ENCODE measurements around the gene NOS3. TPM values are rescaled to one million over a fixed set of nuclear protein-coding genes. Genes with fewer than 3 reads are reported as not detected.

Gene NOS3
- total RNA-seq, 2 experiments from 2014 or later: 5.4 to 6.2 TPM

GRCh38 chr7:150949564-150949963 lies 41.3 kb upstream of the NOS3 start:
- Mint-ChIP-seq H3K27ac (no peak overlapping the region), H3K4me1 (ENCODE audit: low read depth) (peaks cover 2% of the 10 kb centered on the region), H3K4me3 (no peak overlapping the region), H3K9me3 (no peaks in the 10 kb centered on the region), H3K36me3 (ENCODE audit: low read depth) (no peaks in the 10 kb centered on the region), H3K27me3 (peaks cover 7% of the 10 kb centered on the region)
- TF ChIP-seq, protein P1, sequence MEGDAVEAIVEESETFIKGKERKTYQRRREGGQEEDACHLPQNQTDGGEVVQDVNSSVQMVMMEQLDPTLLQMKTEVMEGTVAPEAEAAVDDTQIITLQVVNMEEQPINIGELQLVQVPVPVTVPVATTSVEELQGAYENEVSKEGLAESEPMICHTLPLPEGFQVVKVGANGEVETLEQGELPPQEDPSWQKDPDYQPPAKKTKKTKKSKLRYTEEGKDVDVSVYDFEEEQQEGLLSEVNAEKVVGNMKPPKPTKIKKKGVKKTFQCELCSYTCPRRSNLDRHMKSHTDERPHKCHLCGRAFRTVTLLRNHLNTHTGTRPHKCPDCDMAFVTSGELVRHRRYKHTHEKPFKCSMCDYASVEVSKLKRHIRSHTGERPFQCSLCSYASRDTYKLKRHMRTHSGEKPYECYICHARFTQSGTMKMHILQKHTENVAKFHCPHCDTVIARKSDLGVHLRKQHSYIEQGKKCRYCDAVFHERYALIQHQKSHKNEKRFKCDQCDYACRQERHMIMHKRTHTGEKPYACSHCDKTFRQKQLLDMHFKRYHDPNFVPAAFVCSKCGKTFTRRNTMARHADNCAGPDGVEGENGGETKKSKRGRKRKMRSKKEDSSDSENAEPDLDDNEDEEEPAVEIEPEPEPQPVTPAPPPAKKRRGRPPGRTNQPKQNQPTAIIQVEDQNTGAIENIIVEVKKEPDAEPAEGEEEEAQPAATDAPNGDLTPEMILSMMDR (IDR thresholded peaks at IDR 0.05): no peak
- ATAC-seq (no peak), DNase-seq (no peak)
- intact Hi-C loops (cut with micrococcal nuclease): no loop called here
- CTCF ChIA-PET: interaction anchor here (0.7 to 2.3 kb wide), 3 partner anchors 12 to 59 kb away, joined by 3 to 8 read pairs (median 4); no protein-coding TSS in a partner anchor
- POLR2A ChIA-PET: interaction anchor here (1.3 kb wide), 1 partner anchor 9 kb away, joined by 3 read pairs; no protein-coding TSS in a partner anchor

DNA sequence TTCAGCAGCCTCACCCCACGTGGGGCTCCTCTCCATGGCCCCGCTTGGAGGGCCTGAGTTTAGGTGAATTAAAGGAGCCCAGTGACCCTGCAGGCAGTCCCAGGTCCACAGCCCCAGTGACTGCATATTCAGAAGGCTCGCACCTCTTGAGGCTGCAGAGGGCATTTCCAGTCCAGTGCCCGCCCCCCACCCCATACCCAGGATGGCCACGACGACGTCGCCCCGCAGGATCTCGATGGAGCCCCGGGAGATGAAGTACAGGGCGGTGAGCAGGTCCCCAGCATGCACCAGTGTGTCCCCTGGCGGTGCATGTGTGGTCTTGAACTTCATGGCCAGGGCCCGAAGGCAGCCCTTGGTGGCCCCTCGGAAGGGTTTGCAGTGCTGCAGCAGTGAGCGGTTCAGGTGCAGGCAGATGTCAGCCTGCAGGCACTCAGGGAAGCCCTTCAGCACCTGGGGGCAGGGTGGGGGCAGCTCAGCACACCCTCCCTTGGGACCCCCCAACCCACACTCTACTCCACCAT lies 40.8 kb upstream of the NOS3 start:
- Mint-ChIP-seq H3K27me3 (peaks cover 7% of the 10 kb centered on the region), H3K4me3 (no peak overlapping the region), H3K27ac (no peak overlapping the region), H3K9me3 (no peaks in the 10 kb centered on the region), H3K4me1 (ENCODE audit: low read depth) (peaks cover 2% of the 10 kb centered on the region), H3K36me3 (ENCODE audit: low read depth) (no peaks in the 10 kb centered on the region)
- TF ChIP-seq, protein P1 (IDR thresholded peaks at IDR 0.05): no peak
- POLR2A ChIA-PET: interaction anchor here (1.3 kb wide), 1 partner anchor 8 kb away, joined by 3 read pairs; no protein-coding TSS in a partner anchor
- intact Hi-C loops (cut with micrococcal nuclease): no loop called here
- ATAC-seq: no peak
- CTCF ChIA-PET: interaction anchor here (2.3 kb wide), 1 partner anchor 52 kb away, joined by 8 read pairs; no protein-coding TSS in a partner anchor
- no peak for DNase-seq

- H3K9me3 Mint-ChIP-seq: no peaks in the 10 kb centered on the region
- ChIA-PET POLR2A (interaction anchor here (1.3 kb wide), 1 partner anchor 8 kb away, joined by 3 read pairs; no protein-coding TSS in a partner anchor), CTCF (no interaction called here)
- peaks cover 7% of the 10 kb centered on the region for H3K27me3 Mint-ChIP-seq
- TF ChIP-seq, protein P1 (IDR thresholded peaks at IDR 0.05): no peak
- intact Hi-C loops (cut with micrococcal nuclease): no loop called here
- ATAC-seq (no peak), DNase-seq (no peak)
- no peaks in the 10 kb centered on the region for H3K36me3 Mint-ChIP-seq (ENCODE audit: low read depth)
- H3K4me3 Mint-ChIP-seq: no peak overlapping the region
- H3K27ac Mint-ChIP-seq: no peak overlapping the region
- H3K4me1 Mint-ChIP-seq (ENCODE audit: low read depth): peaks cover 2% of the 10 kb centered on the region
Measured at GRCh38 chr7:150950496-150951180, 40.2 kb upstream of the NOS3 start.

DNA sequence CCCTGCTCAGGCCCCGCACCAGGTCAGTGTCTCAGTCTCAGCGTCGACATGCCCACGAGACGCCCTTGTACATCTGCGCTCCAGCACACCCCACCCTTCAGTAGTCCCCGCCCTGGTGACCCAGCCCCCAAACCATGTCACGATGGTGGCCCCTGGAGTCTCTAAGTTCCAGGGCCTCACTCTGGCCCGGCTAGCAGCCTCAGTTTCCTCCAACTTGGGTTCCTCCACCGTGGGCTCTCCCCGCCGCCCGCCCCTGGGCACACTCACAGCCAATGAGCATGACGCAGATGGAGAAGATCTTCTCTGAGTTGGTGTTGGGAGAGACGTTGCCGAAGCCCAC lies 39.7 kb upstream of the NOS3 start:
- peaks cover 2% of the 10 kb centered on the region for H3K4me1 Mint-ChIP-seq (ENCODE audit: low read depth)
- ChIA-PET POLR2A (no interaction called here), CTCF (no interaction called here)
- no peaks in the 10 kb centered on the region for H3K36me3 Mint-ChIP-seq (ENCODE audit: low read depth)
- intact Hi-C loops (cut with micrococcal nuclease): no loop called here
- ATAC-seq: no peak
- H3K27ac Mint-ChIP-seq: no peak overlapping the region
- no peak for DNase-seq
- no peaks in the 10 kb centered on the region for H3K9me3 Mint-ChIP-seq
- H3K27me3 Mint-ChIP-seq: peaks cover 9% of the 10 kb centered on the region
- no peak overlapping the region for H3K4me3 Mint-ChIP-seq
- TF ChIP-seq, protein P1 (IDR thresholded peaks at IDR 0.05): no peak

- ChIA-PET POLR2A (no interaction called here), CTCF (no interaction called here)
- intact Hi-C loops (cut with micrococcal nuclease): no loop called here
- Mint-ChIP-seq H3K36me3 (ENCODE audit: low read depth) (no peaks in the 10 kb centered on the region), H3K4me3 (no peak overlapping the region), H3K4me1 (ENCODE audit: low read depth) (peaks cover 2% of the 10 kb centered on the region), H3K27ac (no peak overlapping the region), H3K27me3 (peaks cover 9% of the 10 kb centered on the region), H3K9me3 (no peaks in the 10 kb centered on the region)
- TF ChIP-seq, protein P1 (IDR thresholded peaks at IDR 0.05): no peak
- ATAC-seq (no peak), DNase-seq (no peak)
Measured at GRCh38 chr7:150951521-150951920, 39.3 kb upstream of the NOS3 start.
